Embryonic facial prominence (tissue), 1 donor: ENCODE measurements around the gene PGAP1.

Experiments
- DNase-seq: peaks from one replicate; pipeline ENCODE4 v3.0.0-alpha.2; 2016; ENCODE audit errors: extremely low spot score

The PGAP1 gene

GRCh38 chr2:196801674-196802261 lies 124.7 kb downstream of the PGAP1 start:
- DNase-seq, result peak; percentile 34

- no peak for DNase-seq
Measured at GRCh38 chr2:196798980-196799379, 127.5 kb downstream of the PGAP1 start.

- no peak for DNase-seq
Measured at GRCh38 chr2:196792865-196793264, 133.6 kb downstream of the PGAP1 start.

DNA sequence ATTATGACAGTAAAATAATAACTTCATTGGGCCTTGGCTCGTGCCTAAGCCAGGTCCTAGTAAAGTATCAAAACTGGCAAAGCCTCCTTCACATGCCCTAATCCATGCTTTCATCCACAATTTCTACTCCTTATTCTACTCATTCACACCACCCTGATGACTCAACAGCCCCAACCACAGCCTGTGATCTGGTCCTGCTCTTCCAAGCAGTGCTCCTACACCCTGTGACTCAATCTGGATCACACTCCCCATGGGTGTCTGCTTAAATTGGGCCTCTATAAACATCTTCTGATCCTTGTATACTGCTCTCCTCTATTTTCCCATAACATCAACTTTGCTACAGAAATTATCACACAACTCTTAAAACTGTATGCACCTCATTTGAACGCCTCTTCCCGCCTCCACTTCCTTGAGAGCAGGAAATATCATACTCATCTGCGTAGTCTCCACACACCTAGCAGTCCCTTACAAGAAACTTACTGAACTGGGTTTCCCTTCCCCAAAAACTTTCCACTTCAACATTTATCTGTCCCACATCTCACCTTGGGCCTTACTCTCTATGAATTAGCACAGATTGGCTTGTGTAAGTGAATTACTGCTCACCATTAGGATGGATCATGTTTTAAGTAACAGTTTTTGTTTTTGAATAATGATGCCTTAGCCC lies 142.9 kb downstream of the PGAP1 start:
- DNase-seq, result no peak
